Iris pigment epithelial cell (primary cell): ENCODE results near the gene KCND3.
A peak's percentile ranks its signal among the peaks of the same experiment; 100 is the strongest.

Experiments used
- DNase-seq: peaks from one replicate; pipeline ENCODE4 v3.0.0-alpha.2; 2011; ENCODE audit warnings: low read depth

KCND3 gene

DNA sequence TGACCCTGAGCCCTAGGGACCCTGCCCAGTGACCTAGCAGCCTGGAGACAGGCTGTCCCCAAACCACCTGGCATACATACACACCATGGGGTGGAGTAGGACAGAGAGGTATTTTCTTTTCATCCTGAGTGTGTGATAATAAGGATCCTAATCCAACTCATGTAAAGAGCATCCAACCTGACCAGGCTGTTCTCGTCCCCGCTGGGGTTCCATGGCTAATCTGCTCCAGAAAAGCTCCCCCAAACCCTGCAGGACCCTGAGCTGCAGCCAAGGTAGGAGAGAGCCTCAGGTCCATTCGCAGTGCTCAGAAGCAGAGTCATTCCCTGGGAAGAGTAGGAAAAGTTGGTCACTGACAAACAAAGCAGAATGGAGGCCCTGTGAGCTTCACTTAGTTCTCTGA, 31.4 kb downstream of the KCND3 start:
- DNase-seq = no peak

DNA sequence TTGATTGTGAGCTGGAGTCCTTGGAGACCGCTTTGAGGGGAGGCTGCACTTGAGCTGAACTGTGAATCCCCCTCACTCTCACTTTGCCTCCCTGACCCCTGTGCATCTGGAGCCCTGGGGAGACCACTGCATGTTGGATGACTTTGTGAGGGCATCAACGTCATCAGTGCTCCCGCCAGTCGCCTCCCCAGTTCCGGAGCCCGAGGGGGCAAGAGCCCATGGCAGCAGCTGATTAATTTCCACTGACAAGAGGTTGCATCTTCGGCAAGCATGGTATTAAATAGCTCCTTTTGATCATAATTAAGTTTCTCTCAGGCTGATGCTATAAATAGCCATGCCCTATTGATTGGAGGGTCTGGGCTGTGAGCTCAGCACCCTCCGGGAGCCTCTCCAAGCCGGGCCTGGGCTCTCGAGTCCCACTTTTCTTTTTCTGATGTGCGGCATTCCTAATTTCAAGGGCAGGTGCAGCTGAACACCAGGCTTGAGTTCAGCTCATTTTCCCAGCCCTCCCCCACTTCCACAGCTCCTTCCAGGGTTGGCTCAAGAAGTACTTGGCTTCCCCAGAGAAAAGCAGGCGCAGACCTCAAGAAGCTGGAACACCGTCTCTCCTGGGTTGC, 33.2 kb downstream of the KCND3 start:
- DNase-seq = no peak

DNA sequence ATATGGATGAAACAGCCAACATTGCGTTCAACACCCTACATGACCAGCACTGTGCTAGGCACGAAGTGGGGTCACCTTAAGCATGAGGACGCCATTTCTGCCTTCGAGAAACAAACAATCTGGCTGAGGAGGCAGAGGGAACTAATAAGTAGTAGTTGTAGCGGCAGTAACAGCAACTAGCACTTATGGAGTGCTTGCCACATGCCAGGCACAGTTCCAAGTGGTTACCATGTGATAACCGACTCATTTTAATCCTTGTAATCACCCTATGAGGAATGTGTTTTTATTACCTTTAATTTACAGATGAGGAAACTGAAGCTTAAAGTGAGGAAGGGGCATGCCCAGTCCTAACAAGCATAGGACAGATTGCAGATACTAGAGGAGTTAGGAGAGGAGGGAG, 33.7 kb downstream of the KCND3 start:
- DNase-seq = peak; percentile 10

DNA sequence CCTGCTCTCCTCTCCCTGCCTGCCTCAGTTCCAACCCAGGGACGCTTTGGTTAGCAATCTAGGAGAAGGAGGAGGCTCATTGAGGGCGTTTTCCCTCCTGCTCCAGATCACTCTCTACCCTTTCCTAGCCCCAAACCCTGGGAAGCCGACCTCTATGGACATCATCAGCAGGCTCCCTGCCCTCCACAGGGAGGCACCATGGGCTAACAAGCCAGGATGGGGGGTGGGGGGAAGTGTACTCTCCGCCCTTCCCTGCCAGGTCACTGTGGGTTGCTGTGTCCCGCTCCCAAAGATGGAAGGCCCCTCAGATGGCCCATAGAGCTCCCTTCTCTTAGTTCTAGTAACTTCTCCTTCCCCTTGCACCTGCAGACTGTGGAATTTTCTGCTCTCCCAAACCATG, 35.7 kb downstream of the KCND3 start:
- DNase-seq = no peak

DNA sequence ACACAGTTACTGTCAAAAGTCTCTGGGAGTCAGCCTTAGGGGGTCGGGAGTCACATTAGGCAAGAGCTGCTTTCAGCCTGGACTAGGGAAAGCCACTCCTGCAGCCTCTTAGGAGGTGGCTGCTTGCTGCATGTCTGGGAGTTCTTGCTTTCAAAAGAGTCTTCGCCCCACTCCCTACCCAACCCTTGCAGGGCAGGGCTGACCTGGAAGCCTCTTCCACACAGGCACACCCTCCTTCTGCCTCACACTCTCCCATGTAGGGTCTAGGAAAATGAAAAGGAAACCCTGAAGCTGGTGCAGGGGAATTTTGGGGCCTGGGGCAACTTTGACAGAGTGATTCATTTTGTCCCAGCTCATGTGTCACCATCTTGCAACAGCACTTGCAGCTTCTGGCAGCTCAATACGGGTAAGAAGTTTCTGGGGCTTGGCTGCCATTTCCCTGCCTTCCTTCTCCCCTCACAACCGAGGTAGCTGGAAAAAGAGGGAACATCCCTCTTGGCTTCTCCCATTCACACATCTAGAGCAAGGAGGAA, 37.3 kb downstream of the KCND3 start:
- no peak for DNase-seq

DNA sequence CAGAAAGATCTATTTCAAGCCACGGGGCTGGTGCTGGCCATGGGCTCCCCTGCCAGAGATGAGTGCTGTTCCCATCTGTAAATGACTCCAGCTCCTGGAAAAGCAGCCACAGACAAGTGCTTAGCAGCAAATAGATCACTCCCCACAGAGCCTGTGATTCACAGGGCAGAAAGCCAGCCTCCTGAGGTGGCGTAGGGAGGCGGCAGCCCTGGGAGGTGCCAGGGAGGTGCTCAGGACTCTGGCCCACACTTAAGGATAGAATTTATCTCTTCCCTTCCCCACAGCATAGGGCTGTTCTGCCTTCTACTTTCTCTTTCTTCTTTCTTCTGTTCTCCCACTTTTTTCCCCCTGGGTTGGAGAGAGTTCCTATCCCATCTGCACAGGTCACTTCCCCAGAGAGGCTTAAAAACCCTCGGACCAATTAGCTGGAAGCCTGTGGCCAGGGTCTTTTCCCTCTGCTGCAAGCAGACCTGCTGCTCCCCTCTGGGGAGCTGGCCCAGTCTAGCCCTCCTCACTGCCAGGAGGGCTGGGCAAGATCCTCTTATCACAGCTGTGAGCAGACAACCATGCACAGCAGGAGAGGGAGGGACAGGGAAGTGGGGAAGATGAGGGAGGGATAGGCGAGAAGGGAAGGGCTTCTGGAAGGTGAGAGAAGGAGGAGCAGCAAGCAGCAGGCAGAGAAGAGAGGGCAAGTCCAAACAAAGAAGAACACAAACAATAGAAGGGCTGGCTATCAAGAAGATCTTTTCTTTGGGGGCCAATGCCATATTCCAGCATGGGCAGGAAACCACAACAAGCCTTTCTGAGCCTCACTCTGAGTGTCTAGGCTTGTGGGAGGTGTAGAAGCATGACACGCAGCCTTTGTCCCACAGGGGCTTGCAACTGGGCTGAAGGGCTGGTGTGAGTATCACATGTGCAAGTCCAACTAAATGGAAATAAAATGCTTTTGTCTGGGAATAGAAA, 41.0 kb downstream of the KCND3 start:
- DNase-seq = no peak

DNA sequence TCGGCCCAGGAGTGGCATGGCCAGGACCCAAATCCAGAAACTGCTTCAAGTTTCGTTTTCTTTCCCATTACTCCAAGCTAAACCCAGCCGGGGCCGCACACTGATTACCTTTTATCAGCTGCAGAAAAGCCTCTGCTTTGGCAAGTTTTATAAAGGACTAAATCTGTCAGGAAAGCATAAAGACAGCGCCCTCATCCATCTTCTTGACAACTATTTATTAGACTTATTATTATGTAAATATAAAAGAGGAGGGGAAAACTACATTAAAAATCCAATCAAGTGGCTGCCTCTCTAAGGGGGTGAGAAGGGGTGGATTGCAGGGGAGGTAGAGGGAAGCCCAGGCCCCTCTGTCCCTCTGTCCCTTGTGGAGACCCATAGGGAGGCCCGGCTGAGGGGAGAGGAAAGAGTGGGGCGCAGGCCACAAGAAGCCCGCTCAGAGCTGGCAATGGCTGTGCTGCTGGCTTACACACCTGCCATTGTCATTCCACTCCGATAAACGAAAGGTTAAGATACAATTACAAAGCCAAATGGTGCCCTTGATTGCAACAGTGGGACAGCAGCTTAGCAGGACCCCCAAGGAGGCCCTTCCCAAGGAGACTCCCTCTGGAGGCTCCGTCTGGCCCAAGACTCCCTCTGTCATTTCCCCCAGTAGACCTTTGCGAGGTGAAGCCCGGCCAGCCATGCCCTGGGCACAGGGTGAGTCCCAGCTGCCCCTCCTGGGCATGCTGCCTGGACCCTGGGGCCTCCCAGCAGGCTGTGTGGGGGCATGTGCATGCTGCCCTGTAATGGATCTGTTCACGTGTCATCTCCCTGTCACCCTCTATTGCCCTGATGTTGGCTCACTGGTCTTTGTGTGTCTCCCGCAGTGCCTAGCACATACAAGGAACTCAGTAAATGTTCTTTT, 45.4 kb downstream of the KCND3 start:
- DNase-seq = no peak

DNA sequence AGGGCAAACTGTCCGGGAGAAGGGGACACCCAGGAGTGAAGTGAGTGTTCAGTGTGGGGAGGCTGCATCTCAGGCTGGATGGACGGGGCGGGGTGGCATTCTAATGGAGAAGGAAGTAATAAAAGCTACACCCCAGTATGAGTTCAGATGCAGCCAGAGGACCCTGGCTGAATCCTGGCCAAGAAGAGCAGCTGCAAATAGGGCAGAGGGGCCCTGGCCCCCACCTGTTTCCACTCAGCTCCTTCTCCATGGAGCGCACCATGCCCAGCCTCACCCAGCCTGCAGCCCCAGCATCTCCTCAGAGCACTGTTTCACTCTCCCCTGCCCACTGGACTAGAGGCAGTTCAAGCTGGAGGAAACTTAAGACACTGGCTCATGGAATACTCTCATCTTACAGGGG, 46.4 kb downstream of the KCND3 start:
- no peak for DNase-seq

DNA sequence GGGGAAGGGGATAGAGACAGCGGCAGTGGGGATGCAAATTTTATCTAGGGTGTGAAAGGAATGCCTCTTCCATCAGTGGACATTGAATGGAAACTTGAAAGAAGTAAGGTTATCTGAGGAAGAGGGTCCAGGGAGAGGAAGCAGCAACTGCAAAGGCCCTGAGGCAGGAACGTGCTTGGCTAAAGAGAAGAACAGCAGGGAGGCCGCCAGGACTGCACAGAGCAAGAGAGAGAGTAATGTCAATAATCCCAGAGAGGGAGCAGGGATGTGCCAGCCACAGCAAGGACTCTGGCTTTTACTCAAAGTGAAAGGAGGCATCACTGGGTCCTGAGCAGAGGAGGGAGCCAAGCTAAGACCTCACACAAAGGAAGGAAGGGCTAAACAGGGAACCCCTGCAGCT, 50.9 kb downstream of the KCND3 start:
- DNase-seq = no peak

DNA sequence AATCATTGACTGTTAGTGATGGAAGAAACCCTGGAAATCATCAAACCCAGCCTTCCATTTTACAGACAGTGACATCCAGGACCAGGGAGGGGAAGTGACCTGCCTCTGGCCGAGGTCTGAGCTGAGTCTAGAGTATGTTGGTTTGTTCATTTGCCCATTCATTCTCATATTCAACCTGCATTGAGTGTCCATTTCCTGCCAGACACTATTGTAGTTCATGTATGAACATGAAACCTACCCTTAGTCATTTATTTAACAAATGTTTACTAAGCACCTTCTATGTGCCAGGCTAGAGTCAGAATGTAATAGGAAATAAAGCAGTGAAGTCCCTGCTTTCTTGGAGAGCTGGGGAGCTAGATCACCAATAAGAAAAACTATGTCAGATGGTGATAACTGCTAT, 51.3 kb downstream of the KCND3 start:
- DNase-seq = no peak

DNA sequence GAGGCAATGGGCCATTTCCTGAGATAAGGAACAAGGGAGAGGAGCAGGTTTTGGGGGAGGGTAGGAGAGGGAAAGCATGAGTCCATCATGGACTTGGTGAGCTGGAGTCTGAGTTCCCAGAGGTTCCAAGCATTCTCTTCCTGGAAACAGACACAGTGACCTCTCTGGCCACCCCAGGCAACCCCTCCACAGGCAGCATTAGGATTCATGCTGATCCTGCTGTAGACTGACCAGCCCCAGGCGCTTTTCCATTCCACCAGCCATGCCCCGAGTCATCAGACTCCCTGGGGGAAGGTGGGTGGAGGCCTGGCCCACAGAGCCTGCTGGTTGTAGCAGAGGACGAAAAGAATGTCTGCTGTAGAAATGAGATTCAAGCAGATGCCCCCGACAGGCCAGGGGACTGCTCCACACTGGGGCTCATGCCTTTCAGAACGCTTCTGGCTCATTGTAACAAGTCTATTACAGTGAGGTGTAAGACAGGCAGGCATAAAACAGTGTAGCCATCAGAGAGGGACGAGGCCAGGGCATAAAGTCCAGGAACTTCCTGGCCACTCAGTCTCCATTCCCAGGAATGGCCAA, 52.2 kb downstream of the KCND3 start:
- no peak for DNase-seq

DNA sequence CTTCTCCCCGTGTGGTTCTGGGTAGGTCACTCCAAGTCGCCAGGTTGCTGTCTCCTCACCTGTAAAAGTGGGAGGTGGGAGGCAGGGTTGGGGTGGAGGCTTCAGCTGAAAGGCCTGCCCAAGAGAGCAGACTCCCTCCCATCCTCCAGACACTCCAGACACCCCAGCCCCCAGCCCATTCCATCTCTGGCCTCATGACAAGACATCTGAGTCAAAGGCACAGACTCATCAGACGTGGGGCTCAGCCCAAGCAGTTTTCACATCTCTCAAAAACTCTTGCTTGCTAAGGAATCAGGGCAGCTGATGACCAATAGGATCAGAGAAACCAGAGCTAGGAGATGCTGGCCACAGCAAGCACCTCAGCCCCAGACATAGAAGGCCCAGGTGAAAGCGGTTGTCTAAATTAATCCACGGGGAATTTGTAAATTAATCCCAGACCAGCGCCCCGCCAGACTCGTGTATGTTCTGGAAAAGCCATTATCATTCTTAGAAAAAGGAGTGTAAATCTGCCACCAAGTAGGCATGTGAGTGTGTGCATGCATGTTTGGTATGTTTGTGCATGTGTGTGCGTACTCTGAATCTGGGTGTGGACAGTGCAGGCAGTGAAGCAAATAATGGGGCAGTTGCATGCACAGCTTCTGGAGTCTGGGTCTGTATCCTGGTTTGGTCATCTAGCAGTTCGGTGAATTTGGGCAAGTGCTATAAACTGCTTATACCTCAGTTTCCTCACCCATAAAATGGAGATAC, 55.2 kb downstream of the KCND3 start:
- DNase-seq = no peak

DNA sequence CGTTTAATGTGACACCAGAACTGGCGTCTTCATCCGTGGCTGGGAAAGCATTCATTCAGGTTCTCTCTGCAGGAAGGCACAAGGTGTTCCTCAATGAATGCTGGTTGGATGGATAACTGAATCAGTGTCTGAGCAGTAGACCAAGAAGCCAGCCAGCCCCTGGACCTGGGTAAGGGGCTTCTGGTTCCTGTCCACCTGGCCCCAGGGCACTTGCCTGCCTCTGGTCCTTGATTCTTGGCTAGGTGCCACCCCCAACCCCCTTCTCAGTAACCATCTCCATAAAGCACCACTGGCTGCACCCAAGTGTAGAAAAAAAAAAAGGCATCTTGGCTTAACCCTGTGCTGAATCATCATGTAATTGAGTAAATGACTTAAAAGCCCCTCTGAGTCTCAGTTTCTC, 59.1 kb downstream of the KCND3 start:
- DNase-seq = no peak

DNA sequence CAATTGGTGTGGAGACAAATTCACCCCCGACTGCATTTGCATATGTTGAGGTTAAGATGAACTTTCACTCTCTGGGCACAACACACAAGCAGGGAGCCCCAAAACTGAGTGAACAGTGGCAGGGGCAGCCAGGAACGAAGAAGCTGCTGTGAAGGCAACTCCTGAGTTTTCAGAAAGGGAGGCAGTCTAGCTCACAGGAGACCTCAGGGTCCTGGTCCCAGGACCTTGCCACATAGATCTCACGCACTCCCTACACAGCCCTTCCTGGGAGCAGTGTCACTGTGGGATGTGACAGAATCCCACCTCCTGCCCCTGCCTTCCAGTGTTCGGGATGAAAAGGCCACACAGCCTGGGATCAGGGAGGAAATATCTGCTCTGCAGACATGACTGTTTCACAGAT, 60.9 kb downstream of the KCND3 start:
- DNase-seq = no peak

DNA sequence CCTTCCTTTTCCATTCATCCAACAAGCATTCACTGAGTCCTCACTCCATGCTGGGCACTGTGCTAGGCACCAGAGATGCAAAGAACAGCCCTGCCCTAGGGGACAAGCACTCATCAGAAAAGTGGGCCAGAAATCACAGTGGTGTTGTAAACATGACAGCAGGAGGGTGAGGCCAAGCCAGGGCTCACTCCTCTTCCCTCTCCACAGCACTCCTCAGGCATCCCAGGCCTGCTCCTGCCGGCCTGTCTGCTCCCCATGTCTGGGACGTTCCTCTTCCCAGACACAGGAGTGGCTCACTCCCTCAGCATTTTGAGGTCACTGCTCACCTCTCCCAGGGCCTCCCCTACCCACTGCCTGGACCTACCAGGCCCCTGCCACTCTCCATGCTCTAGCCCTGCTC, 61.8 kb downstream of the KCND3 start:
- no peak for DNase-seq

DNA sequence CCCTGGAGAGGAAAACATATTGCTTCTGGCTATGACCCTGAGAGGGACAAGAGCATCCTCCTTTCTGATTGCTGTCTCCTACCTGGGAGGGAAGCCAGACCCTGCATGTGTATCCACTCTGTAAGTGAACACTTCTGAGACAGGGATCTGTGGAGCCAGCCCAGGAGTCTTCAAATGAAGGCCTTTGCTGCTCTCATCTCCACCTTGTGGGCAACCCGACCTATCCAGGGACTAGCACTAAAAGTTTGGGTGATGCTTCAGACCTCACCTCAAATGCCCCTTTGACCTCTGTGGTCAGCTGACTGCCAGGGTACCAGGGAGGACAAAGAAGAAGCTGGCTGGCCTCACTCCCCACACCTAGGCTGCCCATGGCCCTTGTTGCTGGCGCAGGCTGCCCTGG, 64.7 kb downstream of the KCND3 start:
- no peak for DNase-seq

DNA sequence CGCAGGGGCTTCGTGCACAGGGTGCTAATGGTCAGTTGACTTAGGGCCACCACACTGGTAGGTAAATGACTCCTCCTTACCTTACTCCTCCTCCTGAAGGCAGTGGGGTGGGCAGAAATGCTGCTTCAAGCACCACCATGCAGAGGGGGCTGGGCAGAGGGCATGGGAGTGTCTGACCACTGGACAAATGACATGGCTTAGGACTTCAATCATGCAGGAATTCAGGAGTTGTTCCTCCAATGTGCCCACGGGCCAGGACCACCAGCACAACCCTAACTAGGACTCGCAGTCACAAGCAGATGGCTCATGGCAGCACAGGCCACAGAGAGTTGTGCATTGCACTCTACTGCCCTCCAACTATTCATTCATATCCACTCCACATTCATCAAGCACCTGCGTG, 65.7 kb downstream of the KCND3 start:
- no peak for DNase-seq

DNA sequence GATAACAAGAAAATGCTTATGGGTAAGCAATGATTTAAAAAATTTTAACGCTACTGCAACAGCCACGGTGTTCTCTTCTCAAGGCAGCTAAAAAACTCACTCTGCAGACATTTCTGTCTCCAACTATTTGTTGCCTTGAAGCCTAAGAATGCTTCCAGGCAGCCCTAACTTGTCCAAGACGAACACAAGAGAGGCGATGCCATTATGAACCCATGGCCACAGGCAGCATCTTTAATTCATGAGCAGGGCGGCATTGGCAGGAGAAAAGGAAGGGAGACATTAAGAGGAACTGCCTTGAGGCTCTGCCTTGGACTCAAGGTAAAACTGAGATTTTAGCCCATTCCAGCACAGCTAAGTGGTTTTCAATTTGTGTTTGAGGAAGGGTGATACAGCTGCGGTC, 67.5 kb downstream of the KCND3 start:
- DNase-seq = no peak

DNA sequence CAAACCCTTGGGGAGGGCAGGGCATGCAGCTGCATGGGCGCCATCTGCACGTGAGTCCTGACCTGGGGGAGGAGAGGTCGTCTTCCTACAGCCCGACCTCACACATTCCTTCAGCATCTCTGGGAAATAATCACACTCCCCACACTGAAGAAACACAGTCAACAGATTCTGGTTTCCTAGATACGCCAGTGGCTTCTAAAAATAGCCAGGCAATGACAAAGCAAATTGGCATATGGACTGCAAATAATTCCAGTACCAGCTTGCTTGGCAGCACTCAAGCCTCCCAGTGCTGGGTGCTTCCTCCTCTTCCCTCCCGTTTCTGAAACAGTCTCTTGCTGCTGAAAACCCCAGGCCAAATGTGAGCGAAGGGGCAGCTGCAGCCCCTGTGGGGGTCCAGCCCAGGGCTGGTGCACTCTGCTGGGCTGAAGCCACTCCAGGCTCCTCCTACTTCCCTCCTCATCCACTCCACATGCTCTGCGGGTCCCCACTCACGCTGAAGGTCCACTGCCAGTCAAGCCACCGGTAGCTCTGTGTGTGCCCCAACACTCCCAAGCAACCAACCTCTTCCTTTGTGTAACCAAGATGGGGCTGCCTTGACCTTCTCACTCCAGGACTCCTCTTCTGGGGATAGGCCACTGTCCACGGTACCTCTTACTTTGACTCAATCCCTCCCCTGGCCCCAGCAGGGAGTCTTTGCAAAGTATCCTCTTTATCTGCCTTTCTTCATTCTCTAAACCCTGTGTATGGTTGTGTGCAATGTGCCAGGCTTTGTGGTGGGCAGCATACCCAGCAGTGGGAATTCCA, 69.0 kb downstream of the KCND3 start:
- DNase-seq = peak; percentile 4

DNA sequence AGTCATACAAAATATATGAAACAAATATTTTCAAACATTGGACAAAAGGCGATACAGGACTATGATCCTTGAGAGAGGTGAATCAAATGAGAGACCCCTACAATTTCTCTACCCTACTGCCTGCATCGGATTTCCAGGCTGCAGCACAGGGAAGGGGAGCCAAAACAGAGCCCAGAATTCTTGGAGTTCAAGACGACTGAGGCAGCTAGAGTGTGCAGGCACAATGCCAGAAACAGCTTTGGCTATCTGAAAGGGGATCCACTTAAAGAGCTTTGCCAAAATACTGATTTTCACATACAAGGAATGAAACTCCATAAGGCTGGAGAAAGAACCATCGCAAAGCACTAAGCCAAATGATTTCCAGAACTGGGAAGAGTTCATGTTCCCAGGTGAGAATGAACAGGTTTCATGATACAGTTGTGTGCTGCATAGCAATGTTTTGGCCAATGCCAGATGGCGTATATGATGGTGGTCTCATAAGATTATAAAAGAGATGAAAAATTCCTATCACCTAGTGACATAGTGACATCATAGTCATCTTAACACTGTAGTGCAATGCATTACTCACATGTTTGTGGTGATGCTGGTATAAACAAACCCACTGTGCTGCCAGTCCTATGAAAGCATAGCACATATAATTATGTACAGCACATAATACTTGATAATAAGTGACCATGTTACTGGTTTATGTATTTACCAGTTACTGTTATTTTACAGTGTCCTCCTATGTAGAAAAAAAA, 77.5 kb downstream of the KCND3 start:
- DNase-seq = peak; percentile 5
